NCI-H146 (cell line): ENCODE data around the gene FGD6.
"Not testable (repeated sequence)": the region's sequence is repeated elsewhere in the genome, so short reads cannot be mapped to it uniquely, and the experiment has no call there.

ENCODE experiments used
- DNase-seq: peaks from one replicate; lab custom pipeline; 2025; lab: John Stamatoyannopoulos, UW

Gene FGD6

DNA sequence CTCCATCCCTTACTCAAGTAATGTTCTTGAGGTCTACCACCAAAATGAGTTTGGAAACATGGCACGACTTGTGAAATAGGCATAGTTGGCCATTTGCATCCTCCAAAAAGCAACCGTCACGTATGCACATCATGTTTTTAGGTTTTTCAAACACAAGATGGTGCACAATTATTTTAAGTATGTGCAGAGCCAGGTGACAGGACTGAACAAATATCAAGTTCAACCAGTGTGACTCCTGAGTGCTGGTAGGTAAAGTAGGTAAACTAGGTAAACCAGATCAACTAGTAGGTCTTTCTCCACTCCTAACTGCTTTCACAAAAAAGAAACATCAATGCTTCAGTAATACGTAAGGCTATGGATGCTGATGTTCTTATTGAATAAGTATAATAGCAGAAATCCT lies 39.1 kb downstream of the FGD6 start:
- DNase-seq, result no peak

GRCh38 chr12:95177201-95177768 lies 40.0 kb downstream of the FGD6 start:
- DNase-seq, result no peak

DNA sequence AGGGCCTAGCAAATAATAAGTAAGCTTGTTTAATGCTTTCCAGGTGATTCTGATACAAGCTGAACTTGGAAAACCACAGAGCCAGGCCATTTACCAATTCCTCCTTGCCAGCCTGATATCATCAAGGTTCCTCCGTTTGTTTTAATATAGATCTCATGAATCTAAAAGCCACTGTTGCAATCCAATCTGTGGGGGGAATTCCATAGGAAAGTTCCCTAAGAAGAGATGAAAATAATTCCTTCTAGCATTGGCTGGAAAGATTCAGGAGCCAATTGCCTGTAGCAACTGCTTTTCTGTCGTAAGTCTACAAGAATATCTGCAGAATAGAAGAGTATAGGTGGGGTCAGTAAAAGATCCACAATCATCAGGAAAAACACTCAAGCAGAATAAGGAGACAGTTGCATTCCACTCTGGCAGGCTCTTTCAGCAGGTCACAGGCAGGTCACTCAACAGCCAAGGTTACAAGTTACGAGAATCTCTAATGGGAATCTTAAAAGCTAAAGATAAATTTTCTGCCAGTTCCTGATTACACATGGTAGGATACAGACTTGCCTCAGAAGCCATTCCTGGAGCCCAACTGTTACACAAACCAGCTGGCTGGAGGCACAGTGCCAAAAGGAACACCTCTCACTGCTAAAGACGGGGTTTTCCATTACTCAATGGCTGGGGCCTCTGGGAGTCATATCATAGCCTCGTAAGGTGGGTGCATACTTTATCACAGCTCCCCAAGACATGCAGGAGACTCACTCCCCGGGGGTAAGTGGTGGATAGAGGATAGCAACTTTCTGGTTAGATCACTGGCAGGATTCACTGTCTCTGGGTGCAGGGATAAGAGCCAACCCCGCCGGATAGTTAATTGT lies 43.6 kb downstream of the FGD6 start:
- no peak for DNase-seq

- DNase-seq, result no peak
Measured at GRCh38 chr12:95169368-95169767, 47.9 kb downstream of the FGD6 start.

DNA sequence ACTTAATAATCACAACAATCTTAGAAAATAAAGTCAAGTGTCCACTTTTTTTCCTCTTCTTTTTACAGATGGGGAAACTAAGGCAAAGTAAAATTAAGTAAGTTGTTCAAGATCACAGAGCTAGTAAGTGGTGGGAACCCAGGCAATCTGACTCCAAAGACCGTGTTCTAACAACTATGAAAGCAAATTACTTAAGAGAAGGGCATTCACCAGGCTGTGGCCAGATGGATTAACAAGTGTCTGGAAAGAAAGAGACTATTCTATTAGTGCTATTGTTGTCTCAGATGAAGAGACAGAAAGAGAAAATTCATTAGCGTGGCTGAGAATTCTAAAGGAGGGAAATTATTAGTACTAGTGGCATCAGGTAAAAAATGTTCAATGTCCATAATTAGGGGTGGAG lies 48.5 kb downstream of the FGD6 start:
- no peak for DNase-seq

GRCh38 chr12:95164656-95165055 lies 52.6 kb downstream of the FGD6 start:
- DNase-seq, result no peak

DNA sequence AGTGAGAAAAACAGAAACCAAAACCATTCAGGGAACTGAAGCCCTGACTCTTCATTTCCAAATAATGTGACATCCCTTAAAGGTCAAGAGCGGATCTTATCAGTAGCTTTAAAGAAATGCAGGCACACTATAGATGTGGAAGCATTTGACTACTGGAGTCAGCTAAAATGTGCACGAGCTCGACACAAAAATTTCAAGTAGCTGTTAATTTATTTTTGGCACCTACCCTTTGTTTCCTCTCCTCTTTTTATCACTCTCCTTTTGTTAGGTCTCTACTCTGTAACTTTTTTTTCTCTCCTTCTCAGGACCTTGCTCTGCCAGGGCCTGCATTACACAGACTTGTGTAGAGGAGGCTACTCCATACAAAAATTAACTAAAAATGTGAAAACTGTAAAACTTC lies 58.3 kb downstream of the FGD6 start:
- no peak for DNase-seq

DNA sequence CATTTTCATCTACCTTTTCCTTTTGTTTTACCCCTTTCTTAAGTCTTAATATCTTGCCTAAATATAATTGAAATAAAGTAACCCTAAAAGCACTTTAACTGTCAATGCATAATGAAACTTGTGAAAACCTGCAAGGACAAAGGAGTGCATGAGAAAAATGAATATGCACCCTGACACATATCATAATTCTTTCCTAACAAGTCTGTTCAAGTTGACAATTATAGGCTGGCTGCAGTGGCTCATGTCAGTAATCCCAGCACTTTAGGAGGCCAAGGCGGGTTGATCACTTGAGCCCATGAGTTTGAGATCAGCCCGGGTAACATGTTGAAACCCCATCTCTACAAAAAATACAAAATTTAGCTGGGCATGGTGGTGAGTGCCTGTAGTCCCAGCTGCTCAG lies 65.4 kb downstream of the FGD6 start:
- no peak for DNase-seq

GRCh38 chr12:95151406-95151805 lies 65.9 kb downstream of the FGD6 start:
- no peak for DNase-seq

GRCh38 chr12:95150501-95150900 lies 66.8 kb downstream of the FGD6 start:
- DNase-seq, result no peak

DNA sequence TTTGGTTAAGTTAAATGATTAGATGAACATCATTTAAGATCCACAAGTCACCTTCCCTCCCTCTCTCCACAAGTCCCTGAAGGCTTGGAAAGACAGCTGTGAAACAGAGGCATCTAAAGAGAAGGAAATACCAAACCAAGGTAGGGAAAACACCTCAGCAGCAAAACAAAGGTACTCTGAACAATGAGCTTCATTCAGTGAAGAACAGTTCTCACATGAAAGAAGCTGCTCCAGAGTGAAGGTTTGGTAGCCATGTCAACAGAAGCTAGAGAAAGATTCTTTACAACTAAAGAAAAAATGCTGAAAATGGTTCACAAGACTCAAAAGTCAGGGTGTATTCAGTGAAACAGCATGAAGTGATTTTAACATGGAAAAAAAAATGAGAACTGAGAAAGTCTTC lies 69.4 kb downstream of the FGD6 start:
- no peak for DNase-seq

DNA sequence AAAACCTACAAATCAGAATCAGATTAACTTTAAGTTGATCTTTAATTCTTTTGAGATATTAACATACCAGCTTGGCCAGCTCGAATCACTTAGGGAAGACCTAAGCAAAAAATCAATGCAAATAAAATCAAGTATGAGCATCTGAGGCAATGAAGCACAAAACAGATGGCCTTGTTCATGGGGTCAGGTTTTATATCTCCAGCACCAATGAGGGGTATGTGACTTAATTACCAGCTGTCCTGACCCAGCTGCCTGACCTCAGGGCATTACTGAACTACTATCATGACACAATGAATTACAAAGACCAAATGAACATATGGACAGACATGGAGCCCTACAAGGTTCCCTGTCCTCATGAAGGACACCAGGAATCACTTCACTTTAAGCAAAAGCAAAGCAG lies 70.5 kb downstream of the FGD6 start:
- no peak for DNase-seq

GRCh38 chr12:95143621-95144205 lies 73.6 kb downstream of the FGD6 start:
- DNase-seq, result no peak

- DNase-seq, result no peak
Measured at GRCh38 chr12:95142431-95143151, 74.7 kb downstream of the FGD6 start.

- no peak for DNase-seq
Measured at GRCh38 chr12:95141310-95141709, 76.0 kb downstream of the FGD6 start.

GRCh38 chr12:95138031-95138430 lies 79.2 kb downstream of the FGD6 start:
- DNase-seq, result not testable (repeated sequence)

DNA sequence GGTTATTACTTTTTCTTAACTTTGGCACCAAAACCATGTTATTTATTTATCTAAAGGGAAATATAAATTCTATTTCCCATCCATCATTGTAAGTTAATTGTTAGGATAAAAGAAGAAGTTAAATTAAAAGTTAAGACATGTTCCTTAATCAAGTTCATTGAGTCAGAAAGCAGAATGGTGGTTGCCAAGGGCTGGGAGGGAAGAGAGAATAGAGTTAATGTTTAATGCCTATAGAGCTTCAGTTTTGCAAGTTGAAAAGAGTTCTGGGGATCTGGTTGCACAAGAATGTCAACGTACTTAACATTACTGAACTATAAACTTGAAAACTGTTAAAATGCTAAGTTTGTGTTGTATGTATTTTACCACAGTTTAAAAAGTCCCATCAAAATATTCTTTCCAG lies 80.7 kb downstream of the FGD6 start:
- no peak for DNase-seq

GRCh38 chr12:95134085-95134484 lies 83.2 kb downstream of the FGD6 start:
- DNase-seq, result no peak

- no peak for DNase-seq
Measured at GRCh38 chr12:95131589-95132340, 85.5 kb downstream of the FGD6 start.

DNA sequence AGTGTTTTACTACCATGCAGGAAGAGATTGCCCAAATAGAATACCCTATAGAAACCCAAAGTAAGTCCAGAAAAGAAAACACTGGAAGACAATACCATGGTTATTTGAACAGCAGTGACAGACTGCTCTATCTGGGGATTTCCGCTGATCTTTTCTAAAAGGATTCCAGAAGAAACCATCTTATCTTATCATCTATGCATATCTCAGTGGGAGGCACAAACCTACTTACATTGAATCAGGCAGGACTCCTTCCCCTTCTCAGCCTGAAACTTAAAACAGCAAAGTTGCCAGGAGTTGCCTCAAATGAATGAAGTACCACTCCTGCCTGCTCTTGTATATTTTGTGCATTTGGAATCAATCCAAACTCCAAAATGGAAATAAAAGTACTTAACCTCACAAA lies 87.2 kb downstream of the FGD6 start:
- DNase-seq, result no peak

GRCh38 chr12:95129115-95129514 lies 88.2 kb downstream of the FGD6 start:
- DNase-seq, result no peak

DNA sequence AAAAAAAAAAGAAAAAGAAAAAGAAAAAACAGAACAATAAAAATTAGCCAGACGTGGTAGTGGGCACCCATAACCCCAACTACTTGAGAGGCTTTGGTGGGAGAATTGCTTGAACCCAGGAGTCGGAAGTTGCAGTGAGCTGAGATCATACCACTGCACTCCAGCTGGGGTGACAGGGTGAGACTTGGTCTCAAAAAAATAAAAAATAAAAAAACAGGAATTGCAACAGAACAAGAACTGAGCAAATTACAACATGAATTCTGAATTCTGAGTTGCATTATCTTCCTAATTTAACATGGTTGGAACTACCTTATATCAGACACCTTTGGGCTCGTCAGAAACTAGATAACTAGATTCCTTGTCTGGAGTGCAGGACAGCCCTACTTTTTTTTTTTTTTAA lies 90.5 kb downstream of the FGD6 start:
- DNase-seq, result no peak
